B cell (primary cell): ENCODE measurements around the gene TMEM115.

Experiments
- CTCF ChIP-seq: fragments of 200-600 bp; IDR thresholded peaks from one replicate; pipeline ENCODE4 v1.8.0; 2022; ENCODE audit warnings: antibody characterized with exemption, mild to moderate bottlenecking
- EZH2 ChIP-seq: IDR thresholded peaks from 2 replicates; pipeline ENCODE4 v1.6.1; 2012; ENCODE audit warnings: borderline replicate concordance, low read depth, mild to moderate bottlenecking, moderate library complexity, low read length; ENCODE audit not compliant: insufficient read depth, poor library complexity, severe bottlenecking

- no peak for TF ChIP-seq CTCF
- TF ChIP-seq EZH2: no peak
Observed at GRCh38 chr3:50373146-50374051, 14.1 kb upstream of the TMEM115 start.
